GM12891 (cell line): ENCODE data around the gene SLC30A3.
A peak's percentile ranks its signal among the peaks of the same experiment; 100 is the strongest.
"Not testable (repeated sequence)": the region's sequence is repeated elsewhere in the genome, so short reads cannot be mapped to it uniquely, and the experiment has no call there.

Experiments
- DNase-seq: peaks from one replicate; pipeline ENCODE4 v3.0.0; 2011; ENCODE audit warnings: low spot score; ENCODE audit not compliant: insufficient read length
- FAIRE-seq: peaks from 2 replicates; lab custom pipeline; 2011; peaks lifted over from hg19 to GRCh38; lab: Jason Lieb, UNC
- PAX5 ChIP-seq: IDR thresholded peaks from 2 replicates; pipeline ENCODE4 v1.6.1; 2011; ENCODE audit warnings: low read length, moderate library complexity, mild to moderate bottlenecking; ENCODE audit not compliant: insufficient read depth, severe bottlenecking
- POLR2A ChIP-seq: IDR thresholded peaks from 2 replicates; pipeline ENCODE4 v1.6.1; 2011; ENCODE audit warnings: low read depth, low read length, control low read depth
- POLR2AphosphoS5 ChIP-seq: IDR thresholded peaks from 2 replicates; pipeline ENCODE4 v1.6.1; 2011; ENCODE audit warnings: low read depth, low read length, control low read depth
- POU2F2 ChIP-seq: IDR thresholded peaks from 2 replicates; pipeline ENCODE4 v1.6.1; 2011; ENCODE audit warnings: low read depth, mild to moderate bottlenecking, control low read depth, low read length, moderate library complexity
- SPI1 ChIP-seq: IDR thresholded peaks from 2 replicates; pipeline ENCODE4 v1.6.1; 2011; ENCODE audit warnings: low read depth, low read length, control low read depth
- TAF1 ChIP-seq: IDR thresholded peaks from 2 replicates; pipeline ENCODE4 v1.6.1; 2011; ENCODE audit warnings: low read depth, low read length, control low read depth

Gene SLC30A3

DNA sequence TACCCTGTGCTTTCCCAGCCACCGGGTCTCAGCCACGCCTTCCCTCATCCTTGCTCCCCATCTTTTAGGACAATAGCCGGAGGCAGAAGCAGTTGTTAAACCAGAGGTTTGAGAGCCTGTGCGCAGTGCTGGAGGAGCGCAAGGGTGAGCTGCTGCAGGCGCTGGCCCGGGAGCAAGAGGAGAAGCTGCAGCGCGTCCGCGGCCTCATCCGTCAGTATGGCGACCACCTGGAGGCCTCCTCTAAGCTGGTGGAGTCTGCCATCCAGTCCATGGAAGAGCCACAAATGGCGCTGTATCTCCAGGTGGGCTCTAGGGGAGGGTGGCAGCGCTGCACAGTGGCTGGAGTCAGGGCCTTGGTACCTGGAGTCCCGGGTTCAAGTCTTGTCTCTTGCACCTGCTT lies 42.7 kb upstream of the SLC30A3 start:
- DNase-seq (no peak), FAIRE-seq (no peak)
- no peak for TF ChIP-seq SPI1

DNA sequence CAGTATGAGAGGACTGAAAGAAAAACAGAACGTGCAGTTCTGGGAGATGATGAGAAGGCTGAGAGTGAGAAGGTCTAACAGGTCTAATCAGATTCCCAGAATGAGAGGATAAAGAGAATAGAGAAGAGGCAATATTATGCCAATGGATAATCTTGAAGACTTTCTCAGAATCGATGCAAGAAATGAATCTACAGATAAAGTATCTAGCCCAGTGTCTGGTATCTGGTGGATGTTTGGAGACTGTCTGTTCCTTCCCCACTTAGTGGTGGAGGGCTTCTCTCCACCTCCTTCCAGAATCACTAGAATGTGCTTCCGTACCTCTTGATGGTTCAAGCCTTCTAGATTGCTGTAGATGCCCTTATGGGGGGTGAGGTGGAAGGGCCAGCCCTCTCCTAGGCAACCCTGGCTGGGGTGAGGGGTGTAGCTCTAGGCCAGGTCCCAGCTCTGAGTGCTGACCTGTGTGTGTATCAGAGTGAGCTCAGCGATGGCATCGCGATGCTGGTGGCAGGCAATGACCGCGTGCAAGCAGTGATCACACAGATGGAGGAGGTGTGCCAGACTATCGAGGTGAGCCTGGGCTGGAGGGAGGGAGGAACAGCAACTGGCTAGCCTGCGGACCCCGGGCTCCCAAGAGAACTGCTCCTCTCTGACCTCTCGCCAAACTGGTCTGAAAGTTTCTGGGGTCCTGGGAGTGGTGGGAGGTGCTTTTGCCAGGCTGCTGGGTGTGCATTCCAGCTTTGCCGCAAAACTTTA lies 41.8 kb upstream of the SLC30A3 start:
- no peak for FAIRE-seq
- no peak for TF ChIP-seq TAF1
- no peak for TF ChIP-seq SPI1
- no peak for TF ChIP-seq POLR2AphosphoS5
- TF ChIP-seq POU2F2: no peak
- no peak for TF ChIP-seq PAX5
- no peak for TF ChIP-seq POLR2A
- DNase-seq: no peak

DNA sequence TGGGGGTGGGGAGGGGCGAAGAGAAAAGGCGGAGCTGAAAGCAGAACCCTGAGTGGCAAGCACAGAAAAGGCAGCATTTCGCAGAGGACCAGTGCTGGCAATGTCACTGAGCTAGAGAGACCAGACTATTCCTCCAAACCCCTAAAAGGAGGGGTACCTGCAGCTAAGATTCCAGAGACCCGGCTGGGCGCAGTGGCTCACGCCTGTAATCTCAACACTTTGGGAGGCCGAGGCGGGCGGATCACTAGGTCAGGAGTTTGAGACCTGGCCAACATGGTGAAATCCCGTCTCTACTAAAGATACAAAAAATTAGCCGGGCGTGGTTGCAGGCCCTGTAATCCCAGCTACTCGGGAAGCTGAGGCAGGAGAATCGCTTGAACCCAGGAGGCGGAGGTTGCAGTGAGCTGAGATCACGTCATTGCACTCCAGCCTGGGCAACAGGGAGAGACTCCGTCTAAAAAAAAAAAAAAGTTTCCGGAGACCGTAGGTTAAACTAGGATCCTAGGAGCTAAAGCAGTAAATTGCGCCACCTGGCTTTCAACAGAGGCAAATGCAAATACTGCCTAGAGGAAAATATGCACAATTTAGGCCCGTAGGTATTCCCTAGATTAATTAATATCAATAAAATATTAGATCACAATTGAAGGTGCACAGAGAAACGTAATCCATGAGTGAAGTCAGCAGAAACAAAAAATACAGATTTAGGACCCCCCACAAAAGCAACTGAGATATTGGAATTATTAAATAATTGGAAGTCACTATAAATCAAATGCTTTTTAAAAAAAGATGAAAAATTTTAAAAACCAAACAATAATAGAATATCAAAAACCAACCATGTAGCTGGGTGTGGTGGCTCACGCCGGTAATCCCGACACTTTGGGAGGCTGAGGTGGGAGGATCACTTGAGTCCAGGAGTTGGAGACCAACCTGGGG lies 40.5 kb upstream of the SLC30A3 start:
- FAIRE-seq (peak; percentile 13), DNase-seq (peak; percentile 48)
- TF ChIP-seq POLR2A: no peak
- TF ChIP-seq POU2F2: peak; percentile 60; the same call in 1 of the 2 replicates
- no peak for TF ChIP-seq TAF1

DNA sequence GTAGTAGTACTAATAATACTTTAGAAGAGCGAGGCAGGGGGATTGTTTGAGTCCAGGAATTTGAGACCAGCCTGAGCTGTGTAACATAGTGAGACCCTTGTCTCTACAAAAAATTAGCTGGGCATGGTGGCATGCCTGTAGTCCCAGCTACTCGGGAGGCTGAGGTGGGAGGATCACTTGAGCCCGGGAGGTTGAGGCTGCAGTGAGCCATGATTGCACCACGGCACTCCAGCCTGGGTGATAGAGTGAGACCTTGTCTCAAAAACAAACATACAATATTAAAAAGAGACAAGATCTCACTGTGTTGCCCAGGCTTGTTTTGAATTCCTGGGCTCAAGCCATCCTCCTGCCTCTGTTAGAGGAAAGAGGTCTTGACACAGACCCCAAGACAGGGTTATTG lies 37.8 kb upstream of the SLC30A3 start:
- DNase-seq, FAIRE-seq: not testable (repeated sequence)

DNA sequence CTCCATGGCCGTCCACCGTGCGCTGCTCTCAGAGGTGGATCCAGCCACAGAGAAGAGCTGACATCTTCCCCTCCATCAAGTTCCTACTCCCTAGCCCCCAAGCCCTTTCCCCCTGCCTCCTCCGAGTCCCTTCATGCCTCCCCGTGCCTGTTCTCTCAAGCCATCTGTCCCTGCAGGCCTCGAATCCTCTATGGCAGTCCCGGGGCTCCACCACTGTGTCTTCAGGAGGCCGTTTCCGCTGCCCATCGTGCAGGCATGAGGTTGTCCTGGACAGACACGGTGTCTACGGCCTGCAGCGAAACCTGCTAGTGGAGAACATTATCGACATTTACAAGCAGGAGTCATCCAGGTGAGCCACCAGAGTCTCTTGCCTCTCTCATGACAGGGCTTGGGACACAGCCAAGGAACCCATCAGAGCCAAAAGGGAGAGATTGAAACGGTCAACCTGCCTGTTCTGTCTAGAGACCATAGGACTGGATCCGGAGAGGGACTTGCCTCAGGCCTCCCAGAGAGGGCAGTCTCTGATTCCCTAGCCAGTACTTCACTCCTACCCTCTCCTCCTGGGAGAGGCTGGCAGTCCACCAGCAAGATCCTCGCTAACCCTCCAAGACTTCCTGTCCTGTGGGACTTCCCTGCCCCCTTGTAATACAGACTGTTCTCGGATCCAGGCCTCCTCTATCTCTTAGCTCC lies 35.7 kb upstream of the SLC30A3 start:
- DNase-seq (no peak), FAIRE-seq (no peak)

DNA sequence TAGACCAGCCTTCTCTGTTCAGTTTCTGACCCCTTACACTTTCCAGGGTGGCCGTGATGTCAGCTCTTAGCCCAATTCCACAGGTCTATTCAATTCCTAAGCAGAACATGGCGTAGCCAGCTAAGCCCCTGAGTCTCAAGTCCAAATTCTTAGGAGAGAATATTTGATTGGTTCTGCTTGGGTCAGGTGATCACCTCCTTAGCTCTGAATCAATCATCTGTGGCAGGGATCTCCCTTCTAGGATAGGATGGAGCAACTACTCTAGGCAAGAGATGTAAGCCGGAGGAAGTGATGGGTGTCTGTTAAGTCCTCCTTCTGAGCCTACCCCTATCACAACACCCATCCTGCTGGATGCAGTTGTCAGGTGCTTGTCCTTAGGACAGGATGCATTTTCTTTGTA lies 34.3 kb upstream of the SLC30A3 start:
- FAIRE-seq (no peak), DNase-seq (no peak)
- no peak for TF ChIP-seq POLR2AphosphoS5
- TF ChIP-seq POU2F2: no peak
- TF ChIP-seq PAX5: no peak
- no peak for TF ChIP-seq SPI1
- no peak for TF ChIP-seq POLR2A
- TF ChIP-seq TAF1: no peak

More for the DNA sequence above, 35.7 kb upstream of the SLC30A3 start:
- TF ChIP-seq POLR2AphosphoS5 (no peak), PAX5 (no peak), SPI1 (no peak), POLR2A (no peak), TAF1 (no peak), POU2F2 (no peak)

DNA sequence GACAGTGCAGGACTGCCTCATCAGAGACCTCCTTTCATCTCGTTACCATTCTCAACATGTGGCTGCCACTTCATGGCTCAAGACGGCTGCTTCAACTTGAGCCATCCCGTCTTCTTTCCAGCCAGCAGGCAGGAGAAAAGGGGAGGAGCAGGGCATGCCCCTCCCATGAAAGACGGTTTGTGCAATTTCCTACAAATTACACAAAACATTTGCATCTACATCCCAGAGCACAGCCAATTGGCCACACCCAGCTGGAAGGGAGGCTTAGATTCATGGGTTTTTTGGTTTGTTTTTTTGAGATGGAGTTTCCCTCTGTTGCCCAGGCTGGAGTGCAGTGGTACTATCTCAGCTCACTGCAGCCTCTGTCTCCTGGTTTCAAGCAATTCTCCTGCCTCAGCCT lies 33.6 kb upstream of the SLC30A3 start:
- DNase-seq: no peak
- TF ChIP-seq POLR2AphosphoS5 (no peak), PAX5 (no peak), POU2F2 (no peak), TAF1 (no peak), POLR2A (no peak), SPI1 (no peak)
- no peak for FAIRE-seq

DNA sequence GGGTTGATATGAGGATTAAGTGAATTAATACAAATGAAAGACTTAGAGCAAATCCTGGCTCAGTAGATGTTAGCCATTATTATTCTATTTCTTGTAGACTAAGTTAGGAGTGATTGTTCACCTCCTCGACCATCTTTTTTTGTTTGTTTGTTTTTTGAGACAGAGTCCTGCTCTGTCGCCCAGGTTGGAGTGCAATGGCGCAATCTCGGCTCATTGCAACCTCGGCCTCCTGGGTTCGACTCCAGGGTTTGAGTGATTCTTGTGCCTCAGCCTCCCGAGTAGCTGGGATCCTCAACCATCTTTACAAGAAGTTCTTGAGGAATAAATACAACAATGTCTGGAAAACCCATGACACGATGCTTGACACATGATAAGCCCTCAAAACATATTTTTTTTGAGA lies 32.1 kb upstream of the SLC30A3 start:
- TF ChIP-seq POU2F2 (no peak), POLR2A (no peak), PAX5 (no peak), POLR2AphosphoS5 (no peak), TAF1 (no peak)
- no peak for DNase-seq
- FAIRE-seq: no peak

DNA sequence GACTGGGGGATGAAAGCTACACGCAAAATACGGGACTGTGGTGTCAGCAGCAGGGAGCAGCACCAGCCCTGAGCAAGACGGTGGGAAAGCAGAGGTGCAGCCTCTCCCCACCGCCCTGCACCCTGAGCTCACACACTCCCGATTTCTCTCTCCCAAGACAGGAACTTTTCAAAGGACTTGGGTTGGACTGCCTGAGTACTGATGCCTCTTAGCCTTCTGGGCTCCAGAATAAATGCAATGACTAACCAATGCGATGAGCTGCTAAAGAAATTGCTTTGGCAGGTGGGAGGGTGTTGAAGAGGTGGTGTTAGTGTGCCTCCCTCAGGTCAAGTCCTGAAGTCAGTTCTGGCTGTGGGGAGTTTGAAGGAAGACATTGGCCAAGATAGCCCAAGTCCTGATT lies 29.0 kb upstream of the SLC30A3 start:
- no peak for DNase-seq
- TF ChIP-seq SPI1 (no peak), POU2F2 (no peak), POLR2A (no peak), PAX5 (no peak), TAF1 (no peak), POLR2AphosphoS5 (no peak)
- no peak for FAIRE-seq

DNA sequence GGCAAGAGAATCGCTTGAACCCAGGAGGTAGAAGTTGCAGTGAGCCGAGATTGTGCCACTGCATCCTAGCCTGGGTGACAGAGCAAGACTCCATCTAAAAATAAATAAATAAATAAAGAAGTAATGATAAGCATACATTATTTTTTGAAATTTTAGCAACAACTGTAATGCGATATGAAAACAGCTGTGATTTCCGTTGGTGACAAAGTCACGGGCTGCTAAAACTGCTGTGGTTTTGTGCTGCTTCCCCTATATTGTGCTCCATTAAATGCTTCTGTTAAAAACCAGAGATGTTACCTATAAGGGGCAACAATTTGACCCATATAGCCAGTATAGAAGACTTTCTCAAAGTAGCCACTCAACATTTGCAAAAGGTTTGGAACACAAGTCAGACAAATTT lies 27.7 kb upstream of the SLC30A3 start:
- DNase-seq (no peak), FAIRE-seq (no peak)
- TF ChIP-seq PAX5: no peak
- no peak for TF ChIP-seq POLR2A
